Stimulated activated CD8-positive, alpha-beta memory T cell treated with anti-CD3 and anti-CD28 coated beads, Interleukin-2, amount 100 ng/mL, for 48 hours (primary cell): ENCODE results near the gene POU6F2.
"Not testable (repeated sequence)": the region's sequence is repeated elsewhere in the genome, so short reads cannot be mapped to it uniquely, and the experiment has no call there.

Experiments used
- DNase-seq, 2 donors: peaks; one replicate each; pipeline ENCODE4 v3.0.0-alpha.2; 2020; ENCODE audit warnings: low read depth in 2 of 2

The POU6F2 gene

DNA sequence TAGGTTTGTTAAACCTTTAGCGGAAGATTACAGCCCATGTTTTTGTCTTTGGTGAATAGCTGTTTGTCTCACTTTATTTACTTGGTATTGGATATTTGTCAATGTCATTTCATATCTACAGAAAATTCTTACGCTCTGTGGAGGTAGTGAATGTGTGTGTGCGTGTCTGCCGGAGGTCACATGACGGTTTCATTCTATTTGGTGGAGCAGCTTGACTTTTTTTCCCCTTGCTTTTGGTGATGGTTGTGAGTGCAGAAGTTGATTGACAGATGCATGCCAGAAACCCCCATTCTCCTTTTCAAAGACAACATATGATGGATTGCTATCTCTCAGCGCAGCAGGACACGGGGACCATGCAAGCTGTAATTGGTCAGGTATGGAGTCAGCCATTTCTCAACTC lies at the start of gene POU6F2:
POU6F2 (plus strand) TSS at position 225 of the 400 bp plus-strand sequence; CDS start at position 270, 45 bp downstream.
- no peak for DNase-seq

DNA sequence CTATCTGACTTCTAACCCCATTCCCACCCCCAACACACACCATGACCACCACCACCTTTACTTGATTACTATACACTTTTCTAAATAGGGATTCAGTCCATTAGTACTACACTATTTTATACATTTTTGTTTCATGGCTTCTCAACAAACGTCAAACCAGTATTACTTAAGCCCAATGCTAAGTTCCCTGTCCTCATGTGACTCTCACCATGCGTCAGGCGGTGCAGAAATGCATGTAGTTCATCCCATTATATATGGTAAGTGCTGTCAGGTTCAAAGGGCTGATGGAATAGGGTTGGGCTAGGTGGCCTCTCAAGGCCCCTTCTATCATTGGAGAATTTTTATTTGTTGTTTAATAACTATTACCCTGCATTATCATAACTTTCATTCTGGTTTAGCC lies 49.2 kb upstream of the POU6F2 start:
- DNase-seq: no peak

- DNase-seq: no peak
Measured at GRCh38 chr7:38929460-38930171, 48.1 kb upstream of the POU6F2 start.

GRCh38 chr7:38932509-38933168 lies 45.1 kb upstream of the POU6F2 start:
- peak; percentile 40 to 42 for DNase-seq

GRCh38 chr7:38934051-38934450 lies 43.7 kb upstream of the POU6F2 start:
- no peak for DNase-seq

DNA sequence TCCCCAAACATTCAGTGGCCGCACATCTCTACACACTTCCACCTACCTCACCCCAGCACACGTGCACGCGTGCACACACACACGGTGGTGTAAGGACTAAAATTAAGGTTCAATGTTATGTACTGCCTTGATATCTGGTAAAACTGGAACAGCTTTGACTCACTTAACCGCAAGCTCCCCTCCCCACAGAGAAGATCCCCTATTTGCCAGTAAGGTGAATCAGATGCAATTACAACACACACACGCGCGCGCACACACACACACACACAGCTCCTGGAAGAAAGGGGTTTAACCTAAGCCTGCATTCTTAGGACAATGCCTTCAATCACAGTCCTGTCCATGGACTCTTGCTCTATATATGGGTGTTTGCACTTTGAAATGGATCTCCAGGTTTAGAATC lies 43.2 kb upstream of the POU6F2 start:
- no peak for DNase-seq

DNA sequence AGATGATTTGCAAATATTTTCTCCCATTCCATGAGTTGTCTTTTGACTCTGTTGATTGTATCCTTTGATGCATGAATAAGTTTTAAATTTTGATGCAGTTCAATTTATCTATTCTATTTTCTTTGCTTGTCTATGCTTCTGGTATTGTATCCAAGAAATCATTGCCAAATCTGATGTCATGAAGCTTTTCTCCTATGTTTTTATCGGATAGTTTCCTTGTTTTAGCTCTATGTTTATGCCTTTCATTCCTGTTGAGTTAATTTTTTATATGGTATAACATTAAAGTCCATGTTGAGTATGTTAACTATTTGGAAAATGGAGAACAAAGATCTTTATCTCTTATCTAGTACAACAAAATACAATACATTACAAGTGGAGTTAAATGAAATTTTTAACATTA lies 41.1 kb upstream of the POU6F2 start:
- no peak for DNase-seq

- DNase-seq: no peak
Measured at GRCh38 chr7:38938001-38938485, 39.7 kb upstream of the POU6F2 start.

DNA sequence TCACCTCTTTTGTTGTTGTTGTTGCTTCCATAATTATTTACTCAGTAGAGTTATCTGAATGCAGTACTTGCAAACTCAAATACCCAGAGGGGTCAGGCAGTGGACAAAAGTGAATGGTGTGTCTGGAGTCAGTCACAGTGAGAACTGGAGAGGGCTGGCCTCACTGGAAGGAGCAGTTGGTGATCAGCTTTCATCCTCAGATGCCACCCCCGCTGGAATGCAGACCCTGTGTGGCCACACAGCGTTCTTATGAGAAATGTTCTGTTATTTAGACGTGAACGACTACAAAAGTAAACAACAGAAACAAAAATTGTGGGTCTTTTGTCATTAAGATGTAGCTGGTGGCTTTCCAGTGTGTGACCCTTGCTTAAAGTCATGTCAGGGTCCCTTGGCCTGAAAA lies 39.1 kb upstream of the POU6F2 start:
- no peak for DNase-seq

- no peak for DNase-seq
Measured at GRCh38 chr7:38940774-38941173, 36.9 kb upstream of the POU6F2 start.

DNA sequence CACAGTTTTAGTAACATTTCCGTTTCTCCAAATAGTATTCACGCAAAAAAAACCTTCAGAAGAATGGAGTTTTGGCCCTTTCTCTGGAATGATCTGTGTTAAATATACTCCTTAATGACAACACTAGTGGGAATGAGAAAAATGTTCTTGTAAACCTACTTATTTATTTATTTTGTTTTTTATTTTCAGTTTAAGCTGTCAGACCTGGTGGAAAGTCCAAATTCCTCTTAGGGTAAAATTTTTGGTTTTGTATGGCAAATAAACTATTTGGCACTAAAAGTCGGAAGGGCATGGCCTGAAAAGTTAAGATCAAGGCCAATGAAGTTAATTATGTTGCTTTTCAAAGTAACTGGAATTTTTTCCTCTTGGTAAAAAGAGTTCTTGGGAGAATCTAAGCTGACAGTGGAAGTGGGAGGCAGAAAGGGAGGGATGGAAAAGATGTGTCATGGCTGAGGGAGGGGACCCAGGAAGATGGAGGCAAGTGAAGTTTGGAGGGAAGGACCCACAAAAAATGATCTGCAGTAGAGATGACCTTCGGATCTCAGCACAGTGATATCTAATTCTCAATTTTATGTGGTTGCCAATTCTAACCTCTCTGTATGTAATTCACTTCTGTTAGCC lies 35.2 kb upstream of the POU6F2 start:
- no peak for DNase-seq

- not testable (repeated sequence) for DNase-seq
Measured at GRCh38 chr7:38947541-38947940, 30.2 kb upstream of the POU6F2 start.

DNA sequence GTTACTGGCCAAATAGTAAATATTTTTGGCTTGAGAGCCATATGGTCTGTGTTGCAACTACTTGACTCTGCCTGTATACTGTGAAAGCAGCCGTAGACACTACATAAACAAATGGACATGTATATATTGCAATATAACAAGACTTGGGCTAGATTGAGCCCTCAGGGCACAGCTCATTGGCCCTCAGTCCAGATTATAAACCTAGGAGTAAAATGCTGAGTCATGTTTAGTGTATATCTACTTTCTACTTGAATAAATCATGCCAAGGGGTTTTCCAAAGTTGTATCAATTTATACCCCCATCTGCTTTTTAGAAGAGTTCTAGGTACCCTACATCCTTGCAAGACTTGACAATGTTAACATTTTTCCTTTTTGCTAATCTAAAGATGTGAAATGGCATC lies 27.4 kb upstream of the POU6F2 start:
- DNase-seq: no peak

DNA sequence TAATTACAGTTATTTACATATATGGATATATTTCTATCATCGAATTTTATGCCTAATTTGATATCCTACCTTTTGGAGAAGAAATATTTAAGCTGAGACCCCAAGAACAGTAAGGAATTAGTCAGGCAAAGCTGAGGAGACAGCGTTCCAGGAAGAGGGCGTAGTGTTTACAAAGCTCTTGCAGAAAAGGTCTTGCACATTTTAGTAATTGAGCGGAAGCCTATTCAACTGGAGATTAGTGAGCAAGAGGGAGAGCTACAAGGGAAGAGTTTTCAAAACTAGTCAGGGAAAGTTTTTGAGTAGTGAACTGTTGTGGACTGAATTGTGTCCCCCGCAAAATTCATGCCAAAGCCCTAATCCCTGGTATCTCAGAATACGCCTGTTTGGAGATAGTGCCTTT lies 26.5 kb upstream of the POU6F2 start:
- DNase-seq: no peak

GRCh38 chr7:38953227-38953626 lies 24.5 kb upstream of the POU6F2 start:
- DNase-seq: no peak

GRCh38 chr7:38953971-38954370 lies 23.7 kb upstream of the POU6F2 start:
- no peak for DNase-seq

DNA sequence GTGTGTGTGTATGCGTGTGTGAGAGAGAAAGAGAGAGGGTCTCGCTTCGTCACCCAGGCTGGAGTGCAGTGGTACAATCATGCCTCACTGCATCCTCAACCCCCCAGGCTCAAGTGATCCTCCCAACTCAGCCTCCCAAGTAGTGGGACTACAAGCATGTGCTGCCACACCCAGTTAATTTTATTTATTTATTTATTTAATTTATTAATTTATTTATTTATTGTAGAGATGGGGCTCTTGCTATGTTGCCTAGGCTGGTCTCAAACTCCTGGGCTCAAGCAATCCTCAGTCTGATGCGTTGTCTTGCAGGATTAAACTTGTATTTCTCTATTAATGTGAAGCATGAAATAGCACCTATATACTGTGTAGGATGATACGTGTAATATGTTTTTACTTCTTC lies 21.8 kb upstream of the POU6F2 start:
- no peak for DNase-seq

DNA sequence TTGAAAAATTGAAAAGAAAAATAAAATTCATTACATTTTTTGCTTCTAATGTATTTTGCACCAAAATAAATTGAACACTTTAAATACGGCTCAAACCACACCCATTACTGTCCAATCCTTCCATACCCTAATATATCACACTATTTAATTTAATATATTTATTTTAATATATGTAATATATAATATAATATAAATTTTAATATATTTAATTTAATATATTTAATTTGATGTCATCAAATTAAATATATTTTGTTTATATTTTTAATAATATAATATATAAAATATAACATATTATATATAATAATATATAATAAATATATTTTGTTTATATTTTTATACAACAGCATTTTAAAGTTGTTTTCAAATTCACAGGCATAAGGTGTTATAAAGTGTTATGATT lies 15.7 kb upstream of the POU6F2 start:
- no peak for DNase-seq

DNA sequence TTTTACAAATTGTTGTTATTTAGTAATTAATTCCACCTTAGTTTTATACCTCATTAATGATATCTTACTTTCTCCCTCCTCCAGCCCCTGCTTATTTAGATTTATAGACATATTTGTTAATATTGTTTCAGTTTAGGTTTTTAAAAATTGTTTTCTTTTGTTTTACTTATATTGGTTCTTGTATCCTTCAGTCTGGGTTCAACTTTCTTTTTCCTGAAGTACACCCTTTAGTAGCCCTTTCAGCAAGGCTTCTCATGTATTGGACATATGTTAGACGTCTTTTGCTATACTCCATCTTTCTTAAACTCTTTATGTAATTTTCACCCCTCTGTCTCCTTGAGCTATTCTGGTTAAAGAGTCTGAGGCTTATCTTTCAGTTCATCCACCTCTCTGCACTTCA lies 12.8 kb upstream of the POU6F2 start:
- DNase-seq: no peak

GRCh38 chr7:38973760-38974159 lies 3.9 kb upstream of the POU6F2 start:
- DNase-seq: no peak

- no peak for DNase-seq
Measured at GRCh38 chr7:38975944-38976392, 1.7 kb upstream of the POU6F2 start.

- no peak for DNase-seq
Measured at GRCh38 chr7:38978491-38978890, 782 bp downstream of the POU6F2 start.

- no peak for DNase-seq
Measured at GRCh38 chr7:38992203-38992602, 14.5 kb downstream of the POU6F2 start.
